ENCODE results near the gene STARD4.

GRCh38 chr5:111488353-111488752 is 24.0 kb downstream of the STARD4 start:
- TF ChIP-seq CTCF (IDR thresholded peaks at IDR 0.05), result no peak
- no peak for TF ChIP-seq POLR2A (IDR thresholded peaks at IDR 0.05)

All from tibial nerve (tissue), 3 donors.